ENCODE results near the gene LIN7A.
"Not testable (repeated sequence)": the region's sequence is repeated elsewhere in the genome, so short reads cannot be mapped to it uniquely, and the experiment has no call there.

The LIN7A gene

DNA sequence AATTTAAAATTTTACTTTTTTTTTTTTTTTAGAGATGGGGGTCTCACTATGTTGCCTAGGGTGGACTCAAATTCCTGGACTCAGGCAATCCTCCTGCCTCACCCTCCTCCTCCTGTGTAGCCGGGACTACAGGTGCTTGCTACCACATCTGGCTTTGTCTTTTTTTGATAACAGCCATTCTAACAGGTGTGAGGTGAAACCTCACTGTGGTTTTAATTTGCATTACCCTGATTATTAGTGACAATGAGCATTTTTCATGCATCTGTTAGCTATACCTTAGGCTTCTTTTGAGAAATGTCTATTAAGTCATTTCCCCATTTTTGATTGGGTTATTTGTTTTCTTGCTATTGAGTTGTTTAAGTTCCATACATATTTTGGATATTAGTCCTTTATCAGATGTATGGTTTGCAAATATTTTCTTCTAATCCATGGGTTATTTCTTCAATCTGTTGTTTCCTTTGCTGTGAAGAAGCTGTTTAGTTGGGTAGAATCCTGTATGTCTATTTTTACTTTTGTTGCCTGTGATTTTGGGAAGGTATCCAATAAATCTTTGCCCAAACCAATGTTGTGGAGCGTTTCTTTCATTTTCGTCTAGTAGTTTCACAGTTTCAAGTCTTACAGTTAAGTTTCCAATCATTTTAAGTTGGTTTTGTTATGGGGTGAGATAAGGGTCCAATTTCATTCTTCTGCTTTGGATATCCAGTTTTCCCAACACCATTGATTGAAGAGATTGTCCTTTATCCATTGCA is 134.9 kb downstream of the LIN7A start:
- DNase-seq, result no peak

DNA sequence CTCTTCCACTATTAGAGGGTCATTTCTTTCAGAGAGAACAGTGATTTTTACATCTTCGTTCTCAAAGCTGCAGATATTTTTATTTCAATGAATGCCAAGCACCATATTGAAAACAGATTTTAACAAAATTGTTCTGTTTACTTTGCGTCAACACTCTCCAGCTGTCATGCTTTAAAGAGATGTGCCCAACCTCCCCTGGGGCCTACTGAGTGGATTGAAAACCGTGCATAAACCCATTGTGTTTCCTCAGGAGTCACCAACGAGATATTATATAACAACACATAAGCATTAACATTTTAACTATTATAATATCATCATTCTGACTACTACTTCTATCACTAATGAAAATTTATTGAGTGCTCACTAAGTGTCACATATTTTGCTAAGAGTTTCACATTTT is 139.5 kb downstream of the LIN7A start:
- peak in 1 of 2 experiments; percentile 46 for DNase-seq

DNA sequence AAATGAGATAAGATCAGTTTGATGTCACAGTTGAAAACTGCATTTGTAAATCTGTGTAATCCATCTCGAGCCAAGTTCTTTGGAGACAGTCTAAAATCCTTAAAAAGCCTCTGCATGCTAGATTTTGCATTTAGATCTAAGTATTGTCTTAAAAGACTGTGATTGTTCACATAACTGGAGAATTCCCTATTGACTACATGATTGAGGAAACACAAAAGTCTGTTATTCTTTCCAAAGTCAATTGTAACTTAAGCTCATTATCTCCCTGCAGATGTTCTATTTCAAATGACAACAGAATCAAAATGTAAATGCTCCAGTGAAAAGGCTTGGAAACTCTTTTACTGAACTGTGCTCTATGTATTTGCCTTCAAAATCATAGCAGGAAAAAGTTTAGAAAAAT is 143.2 kb downstream of the LIN7A start:
- peak in 1 of 2 experiments; percentile 2 for DNase-seq

DNA sequence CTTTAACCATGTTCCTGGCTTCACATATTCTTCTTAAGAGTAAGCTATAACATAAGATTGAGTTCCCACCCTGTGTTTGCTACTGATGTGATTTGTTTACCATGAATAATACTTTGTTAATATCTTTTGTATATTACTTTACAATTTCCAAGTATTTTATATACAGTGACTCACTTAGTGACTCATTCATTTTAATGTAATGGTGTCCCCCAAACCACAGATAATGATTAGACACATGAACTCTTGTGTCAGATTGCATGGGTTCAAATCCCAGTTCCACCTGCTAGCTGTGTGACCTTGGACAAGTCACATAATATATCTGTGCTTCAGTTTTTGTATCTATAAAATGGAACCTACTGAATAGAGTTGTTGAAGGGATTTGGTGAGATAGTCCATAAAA is 144.9 kb downstream of the LIN7A start:
- DNase-seq, result no peak

DNA sequence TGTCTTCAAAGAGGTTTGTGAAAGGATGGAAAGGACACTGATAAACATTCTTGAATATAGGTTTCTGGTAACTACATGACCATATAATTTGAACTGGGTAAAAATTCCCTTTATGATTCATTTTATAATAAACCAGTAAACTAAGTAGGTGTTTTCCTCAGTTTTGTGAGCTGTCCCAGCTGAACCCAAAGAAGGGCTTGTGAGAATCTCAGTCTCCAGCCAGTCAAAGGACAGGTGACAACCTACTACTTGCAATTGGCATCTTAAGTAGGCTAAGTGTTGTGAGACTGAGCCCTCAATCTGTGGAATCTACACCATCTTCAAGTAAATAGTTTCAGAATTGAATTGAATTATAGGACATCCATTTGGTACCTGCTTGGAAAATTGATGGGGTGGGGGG is 145.9 kb downstream of the LIN7A start:
- DNase-seq, result no peak

DNA sequence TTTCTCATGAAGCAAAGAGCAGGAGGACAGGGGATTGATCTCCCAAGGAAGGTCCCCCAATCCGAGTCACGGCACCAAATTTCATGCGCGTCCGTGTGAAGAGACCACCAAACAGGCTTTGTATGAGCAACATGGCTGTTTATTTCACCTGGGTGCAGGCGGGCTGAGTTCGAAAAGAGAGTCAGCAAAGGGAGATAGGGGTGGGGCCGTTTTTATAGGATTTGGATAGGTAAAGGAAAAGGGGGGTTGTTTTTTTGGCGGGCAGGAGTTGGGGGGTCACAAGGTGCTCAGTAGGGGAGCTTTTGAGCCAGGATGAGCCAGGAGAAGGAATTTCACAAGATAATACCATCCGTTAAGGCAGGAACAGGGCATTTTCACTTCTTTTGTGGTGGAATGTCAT is 149.3 kb downstream of the LIN7A start:
- DNase-seq, result not testable (repeated sequence)

DNA sequence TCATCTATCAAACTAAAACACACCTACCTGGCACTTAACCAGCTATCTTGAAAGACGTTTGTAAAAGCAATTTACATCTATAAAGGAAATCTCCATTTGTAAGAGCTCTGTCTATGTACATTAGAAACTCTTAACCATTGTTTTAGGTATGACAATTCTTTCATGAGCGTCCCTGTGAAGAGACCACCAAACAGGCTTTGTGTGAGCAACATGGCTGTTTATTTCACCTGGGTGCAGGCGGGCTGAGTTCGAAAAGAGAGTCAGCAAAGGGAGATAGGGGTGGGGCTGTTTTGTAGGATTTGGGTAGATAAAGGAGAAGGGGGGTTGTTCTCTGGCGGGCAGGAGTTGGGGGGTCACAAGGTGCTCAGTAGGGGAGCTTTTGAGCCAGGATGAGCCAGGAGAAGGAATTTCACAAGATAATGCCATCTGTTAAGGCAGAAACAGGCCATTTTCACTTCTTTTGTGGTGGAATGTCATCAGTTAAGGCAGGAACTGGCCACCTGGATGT is 154.7 kb downstream of the LIN7A start:
- not testable (repeated sequence) for DNase-seq

DNA sequence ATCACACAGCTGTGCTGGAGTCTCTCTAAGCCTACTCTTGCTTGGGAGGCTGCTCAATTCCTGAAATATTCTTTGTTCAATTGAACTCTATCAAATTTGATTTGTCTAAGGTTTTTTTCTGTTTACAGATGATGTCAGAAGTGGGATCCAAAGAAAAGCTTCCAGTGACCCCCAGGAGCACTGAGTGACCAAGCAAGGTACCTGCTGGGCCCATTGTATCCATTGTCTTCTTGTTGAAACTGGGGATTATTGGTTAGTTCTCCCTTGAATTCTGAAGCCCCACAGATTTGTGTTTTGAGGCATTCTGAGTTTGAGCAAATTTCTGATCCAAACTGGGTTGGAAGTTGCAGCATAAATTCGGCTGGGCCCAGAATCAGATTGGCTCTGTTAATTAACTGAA is 156.4 kb downstream of the LIN7A start:
- DNase-seq, result no peak

DNA sequence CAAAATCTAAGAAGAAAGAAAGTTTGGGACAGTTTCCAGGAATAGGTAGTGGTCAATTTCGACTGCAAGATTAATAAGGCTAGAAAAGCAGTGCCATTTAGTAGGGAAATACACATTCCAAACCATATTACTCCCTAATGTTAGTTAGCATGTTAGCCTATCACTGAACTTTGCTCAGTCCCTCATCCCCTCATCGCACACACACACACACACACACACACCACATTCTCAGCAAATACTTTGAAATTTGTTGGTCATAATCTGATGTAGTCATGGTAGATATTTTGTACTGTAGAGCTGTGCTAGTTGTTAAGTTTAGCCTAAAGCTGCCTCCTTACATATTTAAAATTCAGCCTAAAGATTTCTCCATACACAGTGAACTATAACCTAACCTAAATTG is 157.0 kb downstream of the LIN7A start:
- no peak for DNase-seq

DNA sequence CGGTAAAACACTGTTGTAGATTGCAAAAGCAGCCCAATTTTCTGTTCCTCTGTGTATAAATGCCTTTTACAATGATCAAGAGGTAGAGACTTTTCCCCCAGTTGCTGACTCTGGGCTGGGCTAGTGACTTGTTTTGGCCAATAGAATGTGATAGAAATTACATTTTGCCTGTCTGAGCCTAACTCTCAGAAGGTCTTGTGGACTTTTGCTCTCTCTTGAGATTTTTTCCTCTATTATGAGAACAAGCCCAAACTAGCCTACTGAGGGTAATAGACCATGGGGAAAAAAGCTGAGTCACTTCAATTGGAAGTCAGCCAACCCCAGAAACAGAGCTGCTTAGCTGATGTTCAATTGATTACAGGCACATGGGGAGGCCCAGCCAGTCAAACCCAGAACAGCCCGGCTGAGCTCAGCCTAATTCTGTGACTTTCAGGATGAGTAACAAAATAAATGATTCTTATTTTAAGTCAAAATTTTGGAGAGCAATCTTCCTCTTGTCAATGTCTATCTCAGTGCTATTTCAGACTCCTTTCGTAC is 159.7 kb downstream of the LIN7A start:
- peak; percentile 48 to 71 for DNase-seq

DNA sequence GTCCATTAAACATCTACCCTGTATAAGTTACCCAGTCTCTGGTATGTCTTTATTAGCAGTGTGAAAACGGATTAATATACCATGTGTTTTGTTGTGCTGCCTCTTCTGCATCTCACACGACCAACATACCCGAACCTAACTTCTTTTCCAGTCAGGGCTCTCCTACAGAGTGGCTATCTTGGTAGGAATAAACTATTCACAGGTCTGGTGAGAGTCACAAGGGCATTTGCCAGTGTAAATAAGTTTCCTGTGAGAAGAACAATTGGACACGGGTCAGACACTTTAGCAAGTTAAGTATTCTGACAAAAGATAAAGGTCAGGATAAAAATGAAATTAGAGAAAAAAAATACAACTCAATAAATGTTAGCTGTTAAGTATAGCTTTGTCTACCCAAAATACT is 160.1 kb downstream of the LIN7A start:
- no peak for DNase-seq

DNA sequence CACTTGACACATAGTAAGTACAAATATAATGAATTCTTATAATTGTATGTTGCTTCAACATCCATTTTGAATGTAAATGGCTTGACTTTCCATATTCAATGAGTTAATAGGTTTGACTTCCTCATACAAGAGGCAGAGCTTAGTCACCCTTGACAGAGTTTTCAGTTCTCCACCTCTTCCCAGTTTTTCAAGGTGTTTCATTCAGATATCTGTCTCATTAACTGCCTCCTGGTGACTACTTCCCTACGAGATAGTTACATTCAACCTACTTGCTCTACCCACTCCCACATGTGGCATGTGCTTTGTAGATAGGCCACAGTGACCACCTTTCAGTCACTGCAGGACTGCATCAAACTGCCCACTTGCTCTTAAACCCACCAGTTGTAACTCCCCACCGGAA is 161.0 kb downstream of the LIN7A start:
- DNase-seq, result no peak

DNA sequence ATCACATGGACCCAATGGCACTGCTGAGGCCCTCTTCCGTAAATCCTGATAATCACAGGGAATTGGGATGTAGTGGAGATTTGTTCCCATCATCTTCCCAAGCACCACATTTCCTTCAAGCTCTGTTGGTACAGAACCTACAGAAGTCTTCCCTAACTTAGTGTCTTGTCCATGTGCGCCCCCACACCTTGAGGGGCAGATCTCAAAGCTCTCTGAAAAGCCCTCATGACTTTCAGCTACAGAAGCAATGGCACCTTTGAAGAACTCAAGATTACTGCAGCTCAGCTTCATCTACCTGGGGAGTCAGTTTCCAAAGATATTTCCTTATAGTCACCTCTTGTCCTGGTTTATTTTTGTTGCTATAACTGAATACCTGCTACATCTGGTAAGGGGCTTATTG is 166.8 kb downstream of the LIN7A start:
- DNase-seq, result no peak

DNA sequence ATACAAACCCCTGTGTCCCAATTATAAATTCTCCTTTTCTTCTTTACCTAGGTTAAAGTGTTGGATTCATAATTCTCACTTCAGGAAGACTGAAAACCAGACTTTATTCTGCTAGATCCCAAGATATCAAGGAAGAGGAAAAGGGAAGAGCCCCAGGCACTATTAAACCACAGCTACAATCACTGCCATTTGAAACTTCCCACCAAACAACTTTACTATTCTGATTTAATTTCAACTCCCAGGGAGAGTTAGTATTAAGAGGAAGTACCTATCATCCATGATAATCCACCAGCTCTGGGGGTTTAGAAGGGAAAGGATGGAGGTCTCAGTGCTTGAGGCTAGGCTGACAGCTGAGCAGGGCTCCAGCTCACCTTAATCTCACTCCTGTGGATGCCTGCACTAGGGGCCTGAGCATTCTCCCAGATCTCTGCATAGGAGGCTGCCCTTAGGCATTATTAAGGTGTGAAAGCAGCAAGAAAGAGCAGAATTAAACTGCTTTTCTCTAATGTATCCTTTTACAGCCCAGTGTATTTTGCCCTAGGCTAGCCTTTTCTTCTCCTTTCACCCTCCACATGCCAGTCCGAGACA is 168.1 kb downstream of the LIN7A start:
- no peak for DNase-seq

DNA sequence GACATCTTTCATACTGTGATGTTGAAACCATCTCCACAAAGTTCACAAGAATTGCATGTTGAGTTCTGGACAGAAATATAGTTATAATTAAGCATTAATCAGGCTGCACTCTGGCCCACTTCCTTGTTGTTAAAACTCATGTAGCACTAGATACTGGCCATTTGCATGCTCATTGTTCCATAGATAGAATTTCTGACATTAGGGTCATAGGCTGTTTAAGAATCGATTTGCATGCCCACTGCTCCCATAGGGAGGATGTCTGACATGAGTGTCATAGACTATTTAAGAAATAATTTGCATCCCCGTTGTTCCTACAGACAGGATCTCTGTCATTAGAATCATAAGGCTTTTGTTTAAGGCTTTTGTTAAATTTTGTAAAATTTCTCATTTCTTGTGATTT is 170.8 kb downstream of the LIN7A start:
- DNase-seq, result no peak

DNA sequence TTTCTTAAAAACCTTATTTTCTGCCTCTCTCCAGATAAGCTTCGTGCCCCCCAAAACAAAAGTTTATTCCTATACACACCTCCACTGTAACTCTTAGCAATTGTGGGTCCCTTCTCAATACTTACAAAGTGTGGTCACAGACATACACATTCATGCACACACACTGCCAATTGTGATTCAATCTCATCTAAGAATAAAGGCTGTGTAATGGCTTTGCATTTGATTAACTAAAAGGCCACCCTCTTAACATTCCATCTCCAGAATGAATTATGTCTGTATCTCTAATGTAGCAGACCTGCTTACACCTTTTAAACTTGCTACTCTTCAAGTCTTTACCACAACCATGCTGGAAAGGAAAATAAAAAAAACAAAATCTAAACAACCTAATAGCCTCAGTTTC is 171.5 kb downstream of the LIN7A start:
- no peak for DNase-seq

DNA sequence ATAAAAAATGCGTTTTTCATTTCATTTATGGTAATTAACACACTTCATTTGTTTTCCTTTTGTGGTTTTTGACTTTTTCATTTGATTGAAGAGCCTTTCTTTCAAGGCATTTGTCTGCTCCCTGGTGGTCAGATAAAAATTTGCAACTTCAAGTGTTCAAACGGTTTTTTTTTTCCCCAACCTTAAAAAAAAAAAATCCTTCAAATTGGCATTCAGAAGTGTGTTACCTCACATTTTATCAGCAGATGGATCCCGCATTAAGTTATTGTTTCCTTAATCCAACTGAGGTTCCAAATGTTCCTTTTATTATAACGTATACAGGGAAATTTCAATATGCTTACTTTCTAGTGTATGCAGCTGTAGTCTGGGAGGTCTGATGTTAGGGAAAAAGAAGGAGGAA is 173.9 kb downstream of the LIN7A start:
- DNase-seq, result peak; percentile 17 to 67

DNA sequence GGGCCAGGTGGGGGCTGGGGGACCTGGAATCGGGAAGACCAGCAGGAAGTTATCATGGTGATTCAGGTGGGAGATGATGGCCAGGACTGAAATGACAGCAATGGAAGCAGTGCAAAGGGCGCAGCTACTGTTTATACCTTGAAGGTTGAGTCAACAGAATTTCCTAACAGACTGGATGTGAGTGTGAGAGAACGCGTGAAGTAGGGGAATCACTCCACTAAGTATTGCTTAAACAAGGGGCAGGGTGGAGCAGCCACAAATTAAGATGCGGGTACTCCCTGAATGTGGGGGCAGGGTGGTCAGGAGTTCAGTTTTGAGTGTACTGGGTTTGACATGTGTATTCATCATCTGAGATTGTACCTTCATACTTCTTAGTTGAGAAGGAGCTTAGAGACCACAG is 175.9 kb downstream of the LIN7A start:
- no peak for DNase-seq

DNA sequence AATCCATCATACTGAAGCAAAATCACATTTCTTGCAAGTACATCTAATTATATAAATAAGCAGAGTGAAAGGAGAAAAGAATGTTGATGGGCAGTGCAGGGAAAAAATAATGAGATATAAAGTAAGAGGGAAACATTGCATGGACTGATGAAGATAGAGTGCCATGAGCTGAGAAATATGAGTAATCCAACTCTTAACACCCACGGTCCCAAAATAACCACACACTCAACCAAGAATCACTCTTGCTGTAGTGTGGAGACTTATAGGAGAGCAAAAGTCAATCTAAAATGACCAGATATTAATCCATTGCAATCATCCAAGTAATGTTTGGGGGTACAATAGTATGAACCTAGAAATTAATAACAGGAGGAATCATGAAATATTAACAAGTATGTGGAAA is 180.9 kb downstream of the LIN7A start:
- DNase-seq, result no peak

DNA sequence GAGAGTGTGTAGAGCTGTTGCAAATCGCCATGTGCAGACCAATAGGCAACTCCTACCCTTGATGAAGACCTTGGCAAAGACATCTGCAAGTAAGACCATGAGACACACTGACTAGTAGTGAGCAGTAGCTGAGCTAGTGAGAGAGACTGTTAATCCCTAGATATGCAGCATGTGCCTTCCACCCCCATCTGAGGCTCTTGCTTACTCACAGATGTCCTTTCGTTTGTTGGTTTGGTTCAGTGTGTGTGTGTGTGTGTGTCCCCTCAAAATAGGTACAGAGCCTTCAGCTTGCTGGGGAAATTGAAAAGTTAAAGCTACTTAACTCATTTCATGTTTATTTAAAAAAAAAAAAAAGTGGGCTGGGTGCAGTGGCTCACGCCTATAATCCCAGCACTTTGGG is 183.5 kb downstream of the LIN7A start:
- DNase-seq, result no peak

DNA sequence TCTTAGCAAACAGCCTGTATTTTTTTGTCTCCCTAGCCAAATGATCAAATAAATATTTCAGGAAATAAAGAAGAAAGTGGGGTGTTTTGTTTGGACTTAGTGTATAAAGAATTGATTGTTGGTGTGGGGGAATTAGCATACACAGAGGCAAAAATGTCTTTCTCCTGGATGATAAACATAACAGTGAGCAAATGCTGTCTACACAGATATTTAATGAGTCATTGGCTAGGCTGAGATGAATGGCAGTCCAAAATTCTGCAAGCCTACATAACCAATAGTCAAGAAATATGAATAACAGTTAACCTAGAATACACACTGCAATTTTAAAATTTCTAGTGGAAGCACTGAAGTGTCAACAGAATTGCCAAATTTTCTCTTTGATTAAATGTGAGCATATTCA is 185.3 kb downstream of the LIN7A start:
- DNase-seq, result no peak

DNA sequence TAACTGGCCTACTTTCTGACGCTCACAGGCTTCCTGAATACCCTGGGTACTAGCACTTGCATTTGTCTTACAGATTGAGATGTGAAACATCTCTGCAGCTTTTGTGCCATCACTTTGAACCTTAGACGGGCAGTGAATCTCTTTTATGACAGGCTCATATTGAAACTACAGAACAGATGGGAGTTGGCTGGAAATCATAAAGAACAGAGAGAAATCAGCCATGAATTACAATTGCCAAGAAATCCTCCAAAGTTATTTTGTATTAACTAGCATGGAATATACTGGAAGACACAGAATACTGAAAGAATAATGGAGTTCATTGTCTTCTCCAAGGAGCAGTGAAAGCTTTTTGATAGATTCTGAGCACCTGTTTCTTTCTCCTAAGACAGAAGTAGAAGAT is 188.3 kb downstream of the LIN7A start:
- no peak for DNase-seq

DNA sequence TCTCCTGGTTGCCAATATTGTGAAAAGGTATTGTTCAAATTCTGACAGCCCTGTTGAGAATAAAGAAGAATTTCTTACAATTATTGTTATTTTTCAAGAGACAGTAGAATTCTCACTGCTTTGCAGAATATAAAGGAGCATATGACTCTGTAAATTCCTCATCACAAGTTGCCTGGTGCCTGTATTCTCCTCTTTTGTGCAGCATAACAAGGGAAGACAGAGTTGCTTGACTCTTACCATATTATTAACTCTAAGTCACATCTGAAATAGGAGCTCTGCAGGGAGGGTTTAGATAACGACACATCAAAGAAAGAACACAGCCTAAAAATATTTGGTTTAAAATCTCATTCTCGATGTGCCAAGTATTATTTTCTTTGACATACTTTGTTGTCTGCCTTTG is 189.9 kb downstream of the LIN7A start:
- no peak for DNase-seq

DNA sequence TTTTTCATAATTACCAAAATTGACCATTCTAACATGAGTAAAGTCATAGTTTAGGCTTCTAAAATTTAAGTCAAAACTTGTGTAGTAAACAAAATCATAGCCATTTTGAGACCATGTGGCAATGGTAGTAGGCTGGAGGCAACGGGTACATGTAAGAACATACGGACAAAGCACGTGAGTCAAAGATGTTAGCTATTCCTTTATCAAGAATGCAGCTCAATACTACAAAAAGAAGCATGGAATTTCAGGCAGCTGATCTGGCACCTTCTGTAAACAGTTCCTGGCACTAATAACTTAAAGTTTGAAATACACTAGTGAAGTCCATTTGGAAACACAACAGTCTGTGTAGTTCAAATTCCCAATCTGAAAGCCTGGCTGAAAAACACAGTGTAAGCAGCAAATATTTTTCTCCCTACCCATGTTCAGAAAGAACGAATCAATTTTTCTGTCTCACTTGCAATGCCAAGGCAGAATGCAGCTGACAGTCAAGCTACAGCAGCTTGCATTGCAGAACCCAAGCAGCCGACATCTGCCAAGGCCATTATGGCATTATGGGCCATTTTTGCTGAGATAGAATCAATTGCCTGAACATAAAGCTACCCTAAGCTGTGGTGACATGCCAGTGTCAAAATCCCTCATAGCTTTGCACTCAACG is 191.8 kb downstream of the LIN7A start:
- peak in 1 of 2 experiments; percentile 55 for DNase-seq

Data from NCI-H524 (cell line).